ENCODE measurements around the gene PEAK1. TPM values are rescaled to one million over a fixed set of nuclear protein-coding genes. Genes with fewer than 3 reads are reported as not detected.

The PEAK1 gene
- total RNA-seq, 1 experiment from 2014 or later, result 21.2 TPM

DNA sequence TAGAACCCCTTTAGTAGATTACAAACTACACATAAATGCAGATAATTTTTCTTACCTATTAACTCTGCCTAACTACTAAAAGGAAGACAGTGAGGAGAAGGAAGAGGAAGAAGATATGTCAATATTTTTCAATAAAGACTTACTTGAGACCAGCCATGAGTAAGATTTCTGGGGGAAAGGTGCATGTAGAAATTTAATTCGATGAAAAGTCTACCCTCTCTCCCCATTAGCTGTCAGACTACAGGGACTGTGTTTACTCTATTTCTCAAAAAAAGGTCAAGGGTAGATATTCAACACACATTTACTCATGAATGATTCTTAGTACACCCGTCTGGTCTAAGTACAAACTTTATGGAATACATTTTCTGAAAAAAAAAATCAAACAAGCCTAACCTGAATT is 355.8 kb downstream of the PEAK1 start:
- whole genome bisulfite sequencing (ENCODE audit: extremely low coverage, insufficient read length, low lambda C conversion rate), result no CpG with 5 or more reads among the region's 2 CpGs
- Histone ChIP-seq H3K4me1 (ENCODE audit: insufficient read depth, low read length) (no peaks in the 10 kb centered on the region), H2AFZ (ENCODE audit: low read length) (no peak overlapping the region), H3K79me1 (ENCODE audit: insufficient read depth, low read depth, low read length, poor library complexity, severe bottlenecking) (no peaks in the 10 kb centered on the region), H3K9ac (ENCODE audit: extremely low read depth, insufficient read length, low read length) (no peak overlapping the region), H2BK120ac (ENCODE audit: low read depth, low read length, poor library complexity, severe bottlenecking) (no peak overlapping the region), H2AK5ac (ENCODE audit: insufficient read length, low read length) (no peak overlapping the region), H3K14ac (ENCODE audit: insufficient read depth, low read length) (no peak overlapping the region), H3K23me2 (ENCODE audit: insufficient read length, low read depth, low read length, poor library complexity, severe bottlenecking) (no peaks in the 10 kb centered on the region), H3T11ph (ENCODE audit: low read length) (no peak overlapping the region), H4K5ac (ENCODE audit: insufficient read length, low read depth, low read length) (no peak overlapping the region), H3K23ac (ENCODE audit: insufficient read length, low read depth, low read length) (no peak overlapping the region), H3K18ac (ENCODE audit: insufficient read length, low read depth, low read length) (no peak overlapping the region), H3K56ac (ENCODE audit: insufficient read length, low read depth, low read length) (no peak overlapping the region), H4K91ac (ENCODE audit: insufficient read length, low read depth, low read length) (no peak overlapping the region), H3K27ac (ENCODE audit: insufficient read length, low read depth, low read length) (no peak overlapping the region), H3K9me3 (ENCODE audit: control insufficient read depth, low read depth, low read length) (no peaks in the 10 kb centered on the region), H3K4me2 (ENCODE audit: insufficient read depth, insufficient read length, low read length) (no peak overlapping the region), H4K8ac (replicated peaks; ENCODE audit: insufficient read length, low read depth, low read length) (no peak overlapping the region), H2BK15ac (ENCODE audit: low read depth, low read length) (no peak overlapping the region), H2BK5ac (ENCODE audit: insufficient read length, low read length) (no peak overlapping the region), H2BK12ac (ENCODE audit: insufficient read length, low read depth, low read length) (no peak overlapping the region), H3K27me3 (ENCODE audit: insufficient read depth, low read length) (no peaks in the 10 kb centered on the region), H2BK20ac (ENCODE audit: low read depth, low read length, poor library complexity, severe bottlenecking) (no peak overlapping the region), H3K4ac (ENCODE audit: low read depth, low read length) (no peak overlapping the region), H3K79me2 (ENCODE audit: insufficient read depth, low read length) (peaks cover 10% of the 10 kb centered on the region; the same call in 1 of the 2 replicates), H4K20me1 (ENCODE audit: control insufficient read depth, insufficient read depth, insufficient read length) (no peaks in the 10 kb centered on the region)
- Mint-ChIP-seq H3K27ac (peak overlapping the region in 1 of 3 experiments; percentile 32; a peak in 1 of 7 replicates), H3K9me3 (no peaks in the 10 kb centered on the region), H3K36me3 (ENCODE audit: insufficient read depth in 1 of 3, low read depth in 3 of 3) (peaks cover 2 to 8% (median 4%) of the 10 kb centered on the region in 3 experiments; a peak in 5 of 7 replicates), H3K4me1 (peaks cover 31 to 42% of the 10 kb centered on the region in 2 experiments), H3K4me3 (no peak overlapping the region), H3K27me3 (ENCODE audit: low read depth) (no peaks in the 10 kb centered on the region)
- TF ChIP-seq, protein P1, sequence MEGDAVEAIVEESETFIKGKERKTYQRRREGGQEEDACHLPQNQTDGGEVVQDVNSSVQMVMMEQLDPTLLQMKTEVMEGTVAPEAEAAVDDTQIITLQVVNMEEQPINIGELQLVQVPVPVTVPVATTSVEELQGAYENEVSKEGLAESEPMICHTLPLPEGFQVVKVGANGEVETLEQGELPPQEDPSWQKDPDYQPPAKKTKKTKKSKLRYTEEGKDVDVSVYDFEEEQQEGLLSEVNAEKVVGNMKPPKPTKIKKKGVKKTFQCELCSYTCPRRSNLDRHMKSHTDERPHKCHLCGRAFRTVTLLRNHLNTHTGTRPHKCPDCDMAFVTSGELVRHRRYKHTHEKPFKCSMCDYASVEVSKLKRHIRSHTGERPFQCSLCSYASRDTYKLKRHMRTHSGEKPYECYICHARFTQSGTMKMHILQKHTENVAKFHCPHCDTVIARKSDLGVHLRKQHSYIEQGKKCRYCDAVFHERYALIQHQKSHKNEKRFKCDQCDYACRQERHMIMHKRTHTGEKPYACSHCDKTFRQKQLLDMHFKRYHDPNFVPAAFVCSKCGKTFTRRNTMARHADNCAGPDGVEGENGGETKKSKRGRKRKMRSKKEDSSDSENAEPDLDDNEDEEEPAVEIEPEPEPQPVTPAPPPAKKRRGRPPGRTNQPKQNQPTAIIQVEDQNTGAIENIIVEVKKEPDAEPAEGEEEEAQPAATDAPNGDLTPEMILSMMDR (conservative IDR thresholded peaks at IDR 0.05), result no peak
- DNase-seq, result no peak

Measured in H9 (cell line).